ENCODE results near the gene SAXO1.

Gene SAXO1

DNA sequence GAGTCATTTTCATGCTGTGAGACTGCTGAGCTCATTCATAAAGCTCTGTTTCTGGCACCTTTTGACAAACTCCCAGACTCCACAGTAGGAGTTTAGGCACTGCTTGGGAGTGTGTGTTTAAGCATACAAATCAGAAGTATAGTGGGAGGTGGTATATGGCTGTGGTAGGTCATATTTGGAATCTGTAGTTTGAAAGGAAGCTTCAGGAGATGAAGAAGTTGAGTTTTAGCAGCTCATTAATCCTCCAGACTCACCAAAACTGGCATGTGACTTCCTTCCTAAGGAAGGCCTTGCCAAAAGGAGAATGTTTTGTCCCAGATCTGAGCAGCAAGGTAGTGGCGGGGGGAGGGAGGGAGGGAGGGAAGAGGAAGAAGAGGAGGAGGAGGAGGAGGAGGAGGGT lies 52.8 kb downstream of the SAXO1 start:
- H3K4me3 ChIP-seq (ENCODE audit: low read depth, low read length): no peak overlapping the region
- DNase-seq (ENCODE audit: low read depth): no peak
- TF ChIP-seq, protein P1, sequence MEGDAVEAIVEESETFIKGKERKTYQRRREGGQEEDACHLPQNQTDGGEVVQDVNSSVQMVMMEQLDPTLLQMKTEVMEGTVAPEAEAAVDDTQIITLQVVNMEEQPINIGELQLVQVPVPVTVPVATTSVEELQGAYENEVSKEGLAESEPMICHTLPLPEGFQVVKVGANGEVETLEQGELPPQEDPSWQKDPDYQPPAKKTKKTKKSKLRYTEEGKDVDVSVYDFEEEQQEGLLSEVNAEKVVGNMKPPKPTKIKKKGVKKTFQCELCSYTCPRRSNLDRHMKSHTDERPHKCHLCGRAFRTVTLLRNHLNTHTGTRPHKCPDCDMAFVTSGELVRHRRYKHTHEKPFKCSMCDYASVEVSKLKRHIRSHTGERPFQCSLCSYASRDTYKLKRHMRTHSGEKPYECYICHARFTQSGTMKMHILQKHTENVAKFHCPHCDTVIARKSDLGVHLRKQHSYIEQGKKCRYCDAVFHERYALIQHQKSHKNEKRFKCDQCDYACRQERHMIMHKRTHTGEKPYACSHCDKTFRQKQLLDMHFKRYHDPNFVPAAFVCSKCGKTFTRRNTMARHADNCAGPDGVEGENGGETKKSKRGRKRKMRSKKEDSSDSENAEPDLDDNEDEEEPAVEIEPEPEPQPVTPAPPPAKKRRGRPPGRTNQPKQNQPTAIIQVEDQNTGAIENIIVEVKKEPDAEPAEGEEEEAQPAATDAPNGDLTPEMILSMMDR (IDR thresholded peaks at IDR 0.05; ENCODE audit: low read depth, low read length, missing control alignments): no peak

DNA sequence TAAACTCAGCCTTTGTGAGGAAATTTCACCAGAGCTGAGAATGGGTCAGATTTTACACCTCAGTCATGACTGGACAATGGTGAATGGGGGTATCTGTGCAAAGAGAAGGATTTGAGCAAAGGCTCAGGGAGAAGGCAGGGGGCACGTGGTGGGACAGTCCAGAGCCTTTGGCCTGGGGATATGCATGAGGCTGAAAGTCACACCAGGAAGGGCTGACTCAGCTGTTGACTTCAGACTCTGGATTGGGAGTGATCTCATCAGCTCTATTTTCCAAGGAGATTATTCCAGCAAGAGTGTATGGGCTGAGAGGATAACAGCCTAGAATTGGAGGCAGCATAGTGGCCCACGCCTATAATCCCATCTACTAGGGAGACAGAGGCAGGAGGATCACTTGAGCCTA lies 53.6 kb downstream of the SAXO1 start:
- DNase-seq (ENCODE audit: low read depth): no peak
- H3K4me3 ChIP-seq (ENCODE audit: low read depth, low read length): no peak overlapping the region
- TF ChIP-seq, protein P1 (IDR thresholded peaks at IDR 0.05; ENCODE audit: low read depth, low read length, missing control alignments): no peak

DNA sequence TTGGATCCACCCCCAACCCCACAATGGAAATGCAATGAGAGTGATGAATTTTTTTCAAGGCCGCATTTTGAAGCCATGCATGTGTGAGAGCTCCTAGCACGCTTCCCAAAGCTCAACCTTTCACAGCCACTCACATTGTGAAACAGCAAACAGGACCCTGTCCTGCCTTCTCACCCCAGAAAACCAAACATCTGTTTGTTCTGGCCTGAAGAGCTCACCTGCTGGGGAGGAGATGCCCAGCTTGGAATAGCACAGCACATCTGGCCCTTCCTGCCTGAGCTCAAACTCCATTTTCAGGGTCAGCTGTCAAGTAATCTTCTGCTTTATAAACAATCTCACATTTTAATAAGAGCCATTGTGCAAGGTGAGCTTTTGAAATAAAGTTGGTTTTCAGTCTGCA lies 54.8 kb downstream of the SAXO1 start:
- DNase-seq (ENCODE audit: low read depth): no peak
- TF ChIP-seq, protein P1 (IDR thresholded peaks at IDR 0.05; ENCODE audit: low read depth, low read length, missing control alignments): no peak

DNA sequence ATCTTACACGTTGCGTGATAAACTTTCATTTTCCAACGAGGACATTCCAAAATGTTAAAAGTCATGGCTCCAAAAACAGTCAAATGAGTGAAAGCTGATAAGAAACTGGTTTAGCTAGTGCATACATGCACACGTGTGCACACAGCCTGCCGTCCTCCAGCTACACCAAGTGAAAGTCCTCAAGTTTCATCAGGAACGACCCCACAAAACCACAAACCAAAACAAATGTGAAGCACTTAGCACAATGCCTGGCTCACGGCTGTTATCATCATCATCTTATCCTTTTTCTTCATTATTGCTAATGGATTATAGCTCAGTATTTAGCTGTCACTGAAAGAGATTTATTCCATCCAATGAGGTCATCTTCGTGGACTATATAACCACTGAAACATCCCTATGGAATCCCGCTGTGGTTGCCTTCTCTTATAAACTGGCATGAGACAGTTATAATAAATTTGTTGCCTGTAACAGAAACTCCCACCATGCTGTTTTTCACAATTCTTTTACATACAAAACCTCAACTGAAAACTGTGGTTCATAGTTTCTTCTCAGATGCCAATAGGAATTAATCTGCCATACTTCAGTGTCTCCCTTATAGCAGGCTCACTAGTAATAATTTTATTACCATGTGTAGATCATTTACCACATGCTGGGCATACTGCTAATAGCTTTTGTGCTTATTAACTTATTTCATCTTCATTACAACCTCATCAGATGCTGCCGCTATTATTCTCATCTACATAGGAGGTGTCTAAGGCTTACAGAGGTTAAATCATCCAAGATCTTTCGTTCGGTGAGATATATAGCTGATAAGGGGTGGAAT lies 56.1 kb downstream of the SAXO1 start:
- no peak overlapping the region for H3K4me3 ChIP-seq (ENCODE audit: low read depth, low read length)
- DNase-seq (ENCODE audit: low read depth): no peak
- TF ChIP-seq, protein P1 (IDR thresholded peaks at IDR 0.05; ENCODE audit: low read depth, low read length, missing control alignments): no peak

More for the DNA sequence above, 54.8 kb downstream of the SAXO1 start:
- no peak overlapping the region for H3K4me3 ChIP-seq (ENCODE audit: low read depth, low read length)

DNA sequence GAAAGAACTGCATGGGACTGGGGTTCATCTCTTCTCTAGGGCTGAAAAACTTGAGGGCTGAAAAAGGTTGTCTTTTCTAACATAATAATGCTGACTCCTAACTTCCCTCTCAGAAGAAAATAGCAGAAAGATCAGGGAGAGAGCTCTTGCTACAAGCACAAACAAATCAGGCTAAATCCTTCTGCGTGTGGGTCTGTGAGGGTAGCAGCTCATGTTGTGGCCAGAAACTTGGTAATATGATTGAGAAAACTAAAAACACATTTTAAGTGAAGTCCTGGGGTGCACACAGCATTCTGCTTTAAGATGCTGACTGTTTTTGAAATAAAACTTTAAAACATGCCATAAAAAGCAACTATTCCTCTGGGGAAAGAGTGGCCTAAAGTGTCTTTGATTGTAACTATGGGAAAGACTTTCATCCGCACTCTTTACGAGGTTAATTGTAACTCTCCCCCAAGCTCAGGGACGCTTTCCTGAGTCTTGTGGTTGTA lies 56.7 kb downstream of the SAXO1 start:
- no peak overlapping the region for H3K4me3 ChIP-seq (ENCODE audit: low read depth, low read length)
- TF ChIP-seq, protein P1 (IDR thresholded peaks at IDR 0.05; ENCODE audit: low read depth, low read length, missing control alignments): no peak

DNA sequence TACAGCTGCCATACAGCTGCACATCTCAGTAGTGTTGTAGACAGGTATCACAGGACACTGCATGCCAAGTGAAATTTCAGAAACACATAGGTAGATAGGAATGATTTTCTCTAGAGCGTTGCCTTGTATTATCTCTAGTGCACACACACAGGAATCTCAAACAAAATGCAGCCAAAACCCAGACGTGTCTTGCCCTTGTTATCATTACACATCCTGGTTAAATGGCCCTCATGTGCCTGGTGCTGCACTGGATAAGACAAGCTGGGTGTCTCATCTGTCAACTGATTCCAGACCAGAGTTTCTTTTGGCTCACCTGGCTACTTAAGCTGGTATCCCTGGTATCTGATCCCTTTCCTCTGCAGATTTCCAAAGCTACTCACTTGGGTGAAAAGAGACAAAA lies 59.7 kb downstream of the SAXO1 start:
- no peak for DNase-seq (ENCODE audit: low read depth)
- no peak overlapping the region for H3K4me3 ChIP-seq (ENCODE audit: low read depth, low read length)
- TF ChIP-seq, protein P1 (IDR thresholded peaks at IDR 0.05; ENCODE audit: low read depth, low read length, missing control alignments): no peak

More for the DNA sequence above, 56.7 kb downstream of the SAXO1 start:
- DNase-seq (ENCODE audit: low read depth): no peak

DNA sequence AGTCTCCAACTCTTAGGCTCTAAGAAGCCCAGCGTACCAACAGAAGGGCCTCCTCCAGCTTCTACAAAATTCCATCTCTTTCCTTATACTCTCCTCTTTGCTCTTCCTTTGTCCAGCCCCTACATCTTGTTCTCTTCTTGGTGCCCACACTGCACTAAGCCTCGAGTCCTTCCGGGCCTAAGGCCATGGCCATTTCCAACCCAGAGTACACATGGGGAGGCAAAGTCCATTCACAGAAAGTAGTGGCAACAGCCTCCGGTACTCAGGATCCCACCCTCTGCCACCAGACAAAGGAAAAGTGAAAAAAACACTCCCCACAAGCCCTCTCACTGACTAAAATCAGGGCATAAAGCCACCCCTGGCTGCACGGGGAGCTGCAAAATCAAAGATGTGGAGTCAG lies 60.3 kb downstream of the SAXO1 start:
- no peak for DNase-seq (ENCODE audit: low read depth)
- TF ChIP-seq, protein P1 (IDR thresholded peaks at IDR 0.05; ENCODE audit: low read depth, low read length, missing control alignments): no peak
- H3K4me3 ChIP-seq (ENCODE audit: low read depth, low read length): no peak overlapping the region
